ENCODE data around the gene REEP5. TPM values are rescaled to one million over a fixed set of nuclear protein-coding genes. Genes with fewer than 3 reads are reported as not detected.
A peak's percentile ranks its signal among the peaks of the same experiment; 100 is the strongest.

REEP5 gene
- total RNA-seq, 1 experiment from 2014 or later, result 85.2 TPM

DNA sequence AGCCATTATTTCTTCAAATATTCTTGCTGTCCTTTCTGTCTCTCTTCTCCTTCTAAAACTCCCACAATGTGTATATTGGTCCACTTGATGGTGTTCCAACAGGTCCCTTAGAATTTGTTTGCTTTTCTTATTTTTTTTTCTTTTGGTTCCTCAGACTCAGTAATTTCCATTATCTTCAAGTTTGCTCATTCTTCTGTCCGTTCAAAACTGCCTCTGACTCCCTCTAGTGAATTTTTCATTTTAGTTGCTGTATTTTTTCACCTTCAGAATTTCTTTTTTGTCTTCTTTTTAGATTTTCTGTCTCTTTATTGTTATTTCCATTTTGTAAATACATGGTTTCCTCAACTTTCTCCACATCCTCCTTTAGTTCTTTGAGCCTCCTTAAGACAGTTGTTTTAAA is 67.4 kb downstream of the REEP5 start:
- Histone ChIP-seq H3K79me2 (ENCODE audit: low read length) (no peaks in the 10 kb centered on the region), H4K20me1 (ENCODE audit: low read length) (no peaks in the 10 kb centered on the region), H3F3A (ENCODE audit: low read length, unreplicated experiment) (no peaks in the 10 kb centered on the region), H3K4me2 (ENCODE audit: low read length) (no peak overlapping the region), H3K4me1 (ENCODE audit: insufficient read depth, low read length) (no peaks in the 10 kb centered on the region), H3K4me3 (ENCODE audit: low read length) (no peak overlapping the region), H3K9me2 (replicated peaks; ENCODE audit: low read length) (no peaks in the 10 kb centered on the region), H3K27me3 (ENCODE audit: low read length) (no peaks in the 10 kb centered on the region), H3K9ac (ENCODE audit: low read length) (no peak overlapping the region), H2AFZ (ENCODE audit: low read length) (no peak overlapping the region), H3K27ac (ENCODE audit: low read length) (no peak overlapping the region), H3K9me3 (ENCODE audit: low read length) (no peaks in the 10 kb centered on the region), H3K36me3 (ENCODE audit: low read depth, low read length) (no peaks in the 10 kb centered on the region)
- DNase-seq (no peak), ATAC-seq (no peak)
- ChIA-PET CTCF (no interaction called here), POLR2A (ENCODE audit: unreplicated experiment) (no interaction called here)
- intact Hi-C loops (cut with micrococcal nuclease), result no loop called here
- TF ChIP-seq CTCF (conservative IDR thresholded peaks at IDR 0.05; ENCODE audit: low read depth, low read length), result no peak
- TF ChIP-seq EZH2 (IDR thresholded peaks at IDR 0.05; ENCODE audit: low read length, unreplicated experiment), result no peak
- TF ChIP-seq EZH2phosphoT487 (IDR thresholded peaks at IDR 0.05; ENCODE audit: borderline replicate concordance, low read length), result no peak
- BruUV-seq (replicated peaks), result no TSS peak

GRCh38 chr5:112849912-112850311 is 72.1 kb downstream of the REEP5 start:
- DNase-seq (no peak), ATAC-seq (no peak)
- no peaks in the 10 kb centered on the region for H3K79me2 ChIP-seq (ENCODE audit: low read length)
- intact Hi-C loops (cut with micrococcal nuclease), result loop anchor here (5.0 kb wide), 1 partner anchor 158 kb away; no protein-coding TSS in a partner anchor
- H3K27me3 ChIP-seq (ENCODE audit: low read length), result no peaks in the 10 kb centered on the region
- H3K4me3 ChIP-seq (ENCODE audit: low read length), result no peak overlapping the region
- no peaks in the 10 kb centered on the region for H3K9me2 ChIP-seq (replicated peaks; ENCODE audit: low read length)
- no peak overlapping the region for H3K9ac ChIP-seq (ENCODE audit: low read length)
- POLR2A ChIA-PET (ENCODE audit: unreplicated experiment), result no interaction called here
- no TSS peak for BruUV-seq (replicated peaks)
- no peaks in the 10 kb centered on the region for H3F3A ChIP-seq (ENCODE audit: low read length, unreplicated experiment)
- TF ChIP-seq EZH2 (IDR thresholded peaks at IDR 0.05; ENCODE audit: low read length, unreplicated experiment), result no peak
- TF ChIP-seq EZH2phosphoT487 (IDR thresholded peaks at IDR 0.05; ENCODE audit: borderline replicate concordance, low read length), result no peak
- TF ChIP-seq CTCF (conservative IDR thresholded peaks at IDR 0.05; ENCODE audit: low read depth, low read length), result no peak
- no peaks in the 10 kb centered on the region for H3K4me1 ChIP-seq (ENCODE audit: insufficient read depth, low read length)
- H3K9me3 ChIP-seq (ENCODE audit: low read length), result no peaks in the 10 kb centered on the region
- H3K36me3 ChIP-seq (ENCODE audit: low read depth, low read length), result no peaks in the 10 kb centered on the region
- H2AFZ ChIP-seq (ENCODE audit: low read length), result no peak overlapping the region
- H3K27ac ChIP-seq (ENCODE audit: low read length), result no peak overlapping the region
- CTCF ChIA-PET, result no interaction called here
- H3K4me2 ChIP-seq (ENCODE audit: low read length), result no peak overlapping the region
- no peaks in the 10 kb centered on the region for H4K20me1 ChIP-seq (ENCODE audit: low read length)

DNA sequence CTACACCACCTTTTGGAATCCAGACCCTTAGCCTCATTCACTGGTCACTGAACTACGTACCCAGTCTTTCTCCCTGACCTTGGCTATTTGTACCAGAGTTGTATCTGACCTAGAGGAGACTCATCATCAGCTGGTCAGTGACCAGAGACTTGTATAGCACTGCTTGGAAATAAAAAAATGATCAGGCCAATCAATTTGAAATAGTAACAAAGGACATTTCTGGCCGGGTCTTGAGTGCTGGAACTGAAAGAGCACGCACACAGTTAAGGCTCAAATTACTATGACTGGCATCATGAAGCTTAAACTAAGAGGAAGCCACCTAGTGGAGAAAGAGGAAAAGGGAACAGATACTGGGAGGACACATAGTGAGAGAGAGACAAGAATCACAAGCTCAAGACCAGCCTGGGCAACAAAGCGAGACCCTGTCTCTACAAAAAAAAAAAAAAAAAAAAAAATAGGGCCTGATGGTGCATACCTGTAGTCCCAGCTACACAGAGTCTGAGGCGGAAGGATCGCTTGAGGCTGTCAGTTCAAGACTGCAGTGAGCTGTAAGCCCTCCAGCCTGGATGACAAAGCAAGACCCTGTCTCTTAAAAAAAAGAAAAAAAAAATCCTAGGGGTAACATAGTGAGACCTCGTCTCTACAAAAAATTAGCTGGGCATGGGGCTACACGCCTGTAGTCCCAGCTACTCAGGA is 73.8 kb downstream of the REEP5 start:
- no peaks in the 10 kb centered on the region for H3K9me2 ChIP-seq (replicated peaks; ENCODE audit: low read length)
- DNase-seq (peak; percentile 66), ATAC-seq (peak; percentile 99)
- POLR2A ChIA-PET (ENCODE audit: unreplicated experiment), result interaction anchor here (0.7 kb wide), 1 partner anchor 72 kb away, joined by 10 read pairs; no protein-coding TSS in a partner anchor
- peak overlapping the region; percentile 61 for H2AFZ ChIP-seq (ENCODE audit: low read length)
- no peak overlapping the region for H3K27ac ChIP-seq (ENCODE audit: low read length)
- H3K4me2 ChIP-seq (ENCODE audit: low read length), result peak overlapping the region; percentile 66
- no peaks in the 10 kb centered on the region for H3K4me1 ChIP-seq (ENCODE audit: insufficient read depth, low read length)
- H3K4me3 ChIP-seq (ENCODE audit: low read length), result no peak overlapping the region
- H3K27me3 ChIP-seq (ENCODE audit: low read length), result no peaks in the 10 kb centered on the region
- intact Hi-C loops (cut with micrococcal nuclease), result loop anchor here (1.0 to 5.0 kb wide), 3 partner anchors 86 to 297 kb away; no protein-coding TSS in a partner anchor
- H4K20me1 ChIP-seq (ENCODE audit: low read length), result no peaks in the 10 kb centered on the region
- H3K9ac ChIP-seq (ENCODE audit: low read length), result no peak overlapping the region
- no peaks in the 10 kb centered on the region for H3K9me3 ChIP-seq (ENCODE audit: low read length)
- TF ChIP-seq EZH2phosphoT487 (IDR thresholded peaks at IDR 0.05; ENCODE audit: borderline replicate concordance, low read length), result no peak
- no peak for TF ChIP-seq EZH2 (IDR thresholded peaks at IDR 0.05; ENCODE audit: low read length, unreplicated experiment)
- peak; percentile 67 for TF ChIP-seq CTCF (conservative IDR thresholded peaks at IDR 0.05; ENCODE audit: low read depth, low read length)
- no peaks in the 10 kb centered on the region for H3K36me3 ChIP-seq (ENCODE audit: low read depth, low read length)
- H3K79me2 ChIP-seq (ENCODE audit: low read length), result no peaks in the 10 kb centered on the region
- no TSS peak for BruUV-seq (replicated peaks)
- CTCF ChIA-PET, result interaction anchor here (0.6 to 1.1 kb wide), 3 partner anchors 69 to 833 kb away, joined by 3 to 8 read pairs (median 7); no protein-coding TSS in a partner anchor
- no peaks in the 10 kb centered on the region for H3F3A ChIP-seq (ENCODE audit: low read length, unreplicated experiment)
